ENCODE data around the gene SMCO3. TPM values are rescaled to one million over a fixed set of nuclear protein-coding genes. Genes with fewer than 3 reads are reported as not detected.

The SMCO3 gene
- total and polyA plus RNA-seq, 10 of the 15 experiments (the other 5 are each of a cell fraction or from before 2014, with no cell fraction given) = 0.05 to 0.35 (median 0.10) TPM; not detected in 6

DNA sequence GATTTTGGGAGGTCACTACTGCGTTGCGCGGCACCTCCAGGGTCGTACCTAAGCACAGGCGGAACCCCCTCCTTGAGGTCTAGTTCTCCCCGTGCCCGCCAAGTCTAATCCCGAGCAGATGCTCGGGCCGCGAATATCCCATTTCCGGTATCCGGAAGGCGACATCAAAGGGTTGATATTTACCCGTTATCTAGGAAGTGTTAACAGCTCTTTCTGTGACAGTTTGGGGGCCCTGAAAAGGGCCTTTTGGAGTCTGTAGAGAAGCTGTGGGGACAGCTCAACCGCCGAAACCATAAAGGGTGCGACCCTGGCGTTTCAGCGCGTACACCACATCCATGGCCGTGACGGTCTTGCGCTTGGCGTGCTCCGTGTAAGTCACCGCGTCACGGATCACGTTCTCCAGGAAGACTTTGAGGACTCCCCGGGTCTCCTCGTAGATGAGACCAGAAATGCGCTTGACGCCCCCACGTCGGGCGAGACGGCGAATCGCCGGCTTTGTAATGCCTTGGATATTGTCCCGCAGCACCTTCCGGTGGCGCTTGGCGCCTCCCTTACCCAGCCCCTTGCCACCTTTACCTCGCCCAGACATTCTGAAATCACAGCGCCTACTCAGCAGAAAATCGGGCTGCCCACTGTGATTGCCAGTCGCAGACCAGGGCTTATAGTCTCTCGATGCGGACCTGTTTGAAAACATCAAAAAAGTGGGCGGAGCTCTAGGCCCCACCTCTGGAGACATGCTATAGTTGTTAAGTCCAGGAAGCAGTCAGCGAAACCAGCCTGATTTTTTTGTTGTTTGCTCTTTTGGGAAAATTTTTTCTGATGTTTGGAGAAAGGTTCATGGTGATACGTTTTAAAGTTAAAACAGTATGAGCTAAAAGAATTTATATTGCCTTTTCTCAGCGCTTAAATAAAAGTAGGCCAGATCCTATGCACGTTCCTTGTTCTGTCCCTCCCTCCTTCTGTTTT lies 43.2 kb downstream of the SMCO3 start (continued):
- peak; percentile 96 for TF ChIP-seq TCF3 (IDR thresholded peaks at IDR 0.05; ENCODE audit: borderline replicate concordance, insufficient read depth, low read depth, low read length)
- TF ChIP-seq CREB1 (IDR thresholded peaks at IDR 0.05; ENCODE audit: low read depth) = peak; percentile 75
- TF ChIP-seq POLR2AphosphoS2 (IDR thresholded peaks at IDR 0.05; ENCODE audit: low read depth, low read length) = peak; percentile 99
- peak; percentile 86 for TF ChIP-seq HDAC6 (IDR thresholded peaks at IDR 0.05; ENCODE audit: unreplicated experiment)
- peak; percentile 90 for TF ChIP-seq RELA (IDR thresholded peaks at IDR 0.05; ENCODE audit: borderline replicate concordance, partially characterized antibody)
- TF ChIP-seq FOXK2 (IDR thresholded peaks at IDR 0.05) = no peak
- TF ChIP-seq SMC3 (IDR thresholded peaks at IDR 0.05; ENCODE audit: borderline replicate concordance, low read length) = no peak
- TF ChIP-seq NFXL1 (IDR thresholded peaks at IDR 0.05; ENCODE audit: borderline replicate concordance) = no peak; the same call in 1 of the 2 replicates
- 0 out of 2 replicates have a peak, but pooled peaks have one; percentile 91 for TF ChIP-seq WRNIP1 (IDR thresholded peaks at IDR 0.05; ENCODE audit: borderline replicate concordance, low read depth, low read length)
- peak; percentile 5; the same call in 1 of the 2 replicates for TF ChIP-seq ZNF384 (IDR thresholded peaks at IDR 0.05; ENCODE audit: borderline replicate concordance, low read depth, low read length)
- no peak for TF ChIP-seq HDAC2 (IDR thresholded peaks at IDR 0.05)
- TF ChIP-seq TCF7 (IDR thresholded peaks at IDR 0.05; ENCODE audit: borderline replicate concordance) = no peak; the same call in 1 of the 2 replicates
- peak; percentile 53; the same call in 1 of the 2 replicates for TF ChIP-seq ATF7 (IDR thresholded peaks at IDR 0.05; ENCODE audit: low read depth)
- TF ChIP-seq RCOR1 (conservative IDR thresholded peaks at IDR 0.05; ENCODE audit: low read depth, low read length) = 0 out of 2 replicates have a peak, but pooled peaks have one; percentile 78
- TF ChIP-seq BMI1 (IDR thresholded peaks at IDR 0.05; ENCODE audit: borderline replicate concordance) = peak; percentile 60; the same call in 1 of the 2 replicates
- no peak for TF ChIP-seq SPI1 (IDR thresholded peaks at IDR 0.05; ENCODE audit: borderline replicate concordance, insufficient read depth, low read depth, low read length)
- 0 out of 2 replicates have a peak, but pooled peaks have one; percentile 11 for TF ChIP-seq STAT3 (IDR thresholded peaks at IDR 0.05; ENCODE audit: low read depth, low read length)
- peak; percentile 27; the same call in 1 of the 2 replicates for TF ChIP-seq GABPA (IDR thresholded peaks at IDR 0.05; ENCODE audit: low read depth)
- TF ChIP-seq, protein P1, sequence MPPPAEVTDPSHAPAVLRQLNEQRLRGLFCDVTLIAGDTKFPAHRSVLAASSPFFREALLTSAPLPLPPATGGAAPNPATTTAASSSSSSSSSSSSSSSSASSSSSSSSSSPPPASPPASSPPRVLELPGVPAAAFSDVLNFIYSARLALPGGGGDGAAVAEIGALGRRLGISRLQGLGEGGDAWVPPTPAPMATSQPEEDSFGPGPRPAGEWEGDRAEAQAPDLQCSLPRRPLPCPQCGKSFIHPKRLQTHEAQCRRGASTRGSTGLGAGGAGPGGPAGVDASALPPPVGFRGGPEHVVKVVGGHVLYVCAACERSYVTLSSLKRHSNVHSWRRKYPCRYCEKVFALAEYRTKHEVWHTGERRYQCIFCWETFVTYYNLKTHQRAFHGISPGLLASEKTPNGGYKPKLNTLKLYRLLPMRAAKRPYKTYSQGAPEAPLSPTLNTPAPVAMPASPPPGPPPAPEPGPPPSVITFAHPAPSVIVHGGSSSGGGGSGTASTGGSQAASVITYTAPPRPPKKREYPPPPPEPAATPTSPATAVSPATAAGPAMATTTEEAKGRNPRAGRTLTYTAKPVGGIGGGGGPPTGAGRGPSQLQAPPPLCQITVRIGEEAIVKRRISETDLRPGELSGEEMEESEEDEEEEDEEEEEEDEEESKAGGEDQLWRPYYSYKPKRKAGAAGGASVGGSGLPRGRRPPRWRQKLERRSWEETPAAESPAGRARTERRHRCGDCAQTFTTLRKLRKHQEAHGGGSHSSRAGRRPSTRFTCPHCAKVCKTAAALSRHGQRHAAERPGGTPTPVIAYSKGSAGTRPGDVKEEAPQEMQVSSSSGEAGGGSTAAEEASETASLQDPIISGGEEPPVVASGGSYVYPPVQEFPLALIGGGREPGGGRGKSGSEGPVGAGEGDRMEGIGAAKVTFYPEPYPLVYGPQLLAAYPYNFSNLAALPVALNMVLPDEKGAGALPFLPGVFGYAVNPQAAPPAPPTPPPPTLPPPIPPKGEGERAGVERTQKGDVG (CRISPR knock-in tag; IDR thresholded peaks at IDR 0.05) = peak; percentile 79
- TF ChIP-seq MYC (IDR thresholded peaks at IDR 0.05; ENCODE audit: insufficient read depth, insufficient read length, insufficient replicate concordance, low read length, severe bottlenecking) = no peak
- TF ChIP-seq MEF2B (IDR thresholded peaks at IDR 0.05; ENCODE audit: partially characterized antibody, poor library complexity, severe bottlenecking) = peak; percentile 20
- peak; percentile 68 for TF ChIP-seq SP1 (IDR thresholded peaks at IDR 0.05; ENCODE audit: low read depth, low read length)
- TF ChIP-seq PML (IDR thresholded peaks at IDR 0.05; ENCODE audit: low read length) = peak; percentile 100
